ENCODE data around the gene BANF2.

The BANF2 gene

GRCh38 chr20:17749626-17749977 is 49.8 kb downstream of the BANF2 start:
- H3K4me3 ChIP-seq: no peak overlapping the region
- TF ChIP-seq POLR2AphosphoS5 (IDR thresholded peaks at IDR 0.05; ENCODE audit: borderline replicate concordance, low read depth, low read length) (no peak), EZH2 (IDR thresholded peaks at IDR 0.05) (no peak), FOXP2 (optimal IDR thresholded peaks at IDR 0.05; ENCODE audit: control extremely low read depth, extremely low read length, insufficient read depth) (no peak)

GRCh38 chr20:17749978-17750721 is 50.4 kb downstream of the BANF2 start:
- no peaks in the 10 kb centered on the region for H3K9me3 ChIP-seq (ENCODE audit: low read depth, low read length)
- no peak overlapping the region for H3K27ac ChIP-seq
- H3K4me3 ChIP-seq: no peak overlapping the region
- no peak for TF ChIP-seq FOXP2 (optimal IDR thresholded peaks at IDR 0.05; ENCODE audit: control extremely low read depth, extremely low read length, insufficient read depth)
- TF ChIP-seq EZH2 (IDR thresholded peaks at IDR 0.05): no peak
- no peak for TF ChIP-seq POLR2AphosphoS5 (IDR thresholded peaks at IDR 0.05; ENCODE audit: borderline replicate concordance, low read depth, low read length)
- no peak for DNase-seq (ENCODE audit: low read depth, low spot score)
- no peak overlapping the region for H3K9ac ChIP-seq (ENCODE audit: insufficient read length)
- no peaks in the 10 kb centered on the region for H3K36me3 ChIP-seq (ENCODE audit: insufficient read depth, low read length)

More at GRCh38 chr20:17749626-17749977, 49.8 kb downstream of the BANF2 start:
- Histone ChIP-seq H3K27ac (no peak overlapping the region), H3K9me3 (ENCODE audit: low read depth, low read length) (no peaks in the 10 kb centered on the region), H3K9ac (ENCODE audit: insufficient read length) (no peak overlapping the region), H3K36me3 (ENCODE audit: insufficient read depth, low read length) (no peaks in the 10 kb centered on the region)
- no peak for DNase-seq (ENCODE audit: low read depth, low spot score)

GRCh38 chr20:17750722-17751045 is 50.9 kb downstream of the BANF2 start:
- no peak overlapping the region for H3K9ac ChIP-seq (ENCODE audit: insufficient read length)
- no peak for DNase-seq (ENCODE audit: low read depth, low spot score)
- TF ChIP-seq EZH2 (IDR thresholded peaks at IDR 0.05): no peak
- TF ChIP-seq POLR2AphosphoS5 (IDR thresholded peaks at IDR 0.05; ENCODE audit: borderline replicate concordance, low read depth, low read length): no peak
- no peak for TF ChIP-seq FOXP2 (optimal IDR thresholded peaks at IDR 0.05; ENCODE audit: control extremely low read depth, extremely low read length, insufficient read depth)
- no peak overlapping the region for H3K4me3 ChIP-seq
- H3K27ac ChIP-seq: no peak overlapping the region
- no peaks in the 10 kb centered on the region for H3K36me3 ChIP-seq (ENCODE audit: insufficient read depth, low read length)
- no peaks in the 10 kb centered on the region for H3K9me3 ChIP-seq (ENCODE audit: low read depth, low read length)

- Histone ChIP-seq H3K36me3 (ENCODE audit: insufficient read depth, low read length) (no peaks in the 10 kb centered on the region), H3K9me3 (ENCODE audit: low read depth, low read length) (no peaks in the 10 kb centered on the region), H3K4me3 (no peak overlapping the region), H3K27ac (no peak overlapping the region), H3K9ac (ENCODE audit: insufficient read length) (no peak overlapping the region)
- no peak for DNase-seq (ENCODE audit: low read depth, low spot score)
- TF ChIP-seq FOXP2 (optimal IDR thresholded peaks at IDR 0.05; ENCODE audit: control extremely low read depth, extremely low read length, insufficient read depth): no peak
- no peak for TF ChIP-seq POLR2AphosphoS5 (IDR thresholded peaks at IDR 0.05; ENCODE audit: borderline replicate concordance, low read depth, low read length)
- no peak for TF ChIP-seq EZH2 (IDR thresholded peaks at IDR 0.05)
These were observed 51.9 kb downstream of the BANF2 start for GRCh38 chr20:17751640-17752039.

- Histone ChIP-seq H3K36me3 (ENCODE audit: insufficient read depth, low read length) (no peaks in the 10 kb centered on the region), H3K4me3 (no peak overlapping the region), H3K27ac (no peak overlapping the region), H3K9me3 (ENCODE audit: low read depth, low read length) (no peaks in the 10 kb centered on the region), H3K9ac (ENCODE audit: insufficient read length) (no peak overlapping the region)
- TF ChIP-seq EZH2 (IDR thresholded peaks at IDR 0.05): no peak
- TF ChIP-seq POLR2AphosphoS5 (IDR thresholded peaks at IDR 0.05; ENCODE audit: borderline replicate concordance, low read depth, low read length): no peak
- TF ChIP-seq FOXP2 (optimal IDR thresholded peaks at IDR 0.05; ENCODE audit: control extremely low read depth, extremely low read length, insufficient read depth): no peak
- no peak for DNase-seq (ENCODE audit: low read depth, low spot score)
These were observed 52.7 kb downstream of the BANF2 start for GRCh38 chr20:17752459-17752858.

- Histone ChIP-seq H3K36me3 (ENCODE audit: insufficient read depth, low read length) (no peaks in the 10 kb centered on the region), H3K9ac (ENCODE audit: insufficient read length) (no peak overlapping the region), H3K9me3 (ENCODE audit: low read depth, low read length) (no peaks in the 10 kb centered on the region), H3K27ac (no peak overlapping the region), H3K4me3 (no peak overlapping the region)
- TF ChIP-seq POLR2AphosphoS5 (IDR thresholded peaks at IDR 0.05; ENCODE audit: borderline replicate concordance, low read depth, low read length) (no peak), EZH2 (IDR thresholded peaks at IDR 0.05) (no peak), FOXP2 (optimal IDR thresholded peaks at IDR 0.05; ENCODE audit: control extremely low read depth, extremely low read length, insufficient read depth) (no peak)
- no peak for DNase-seq (ENCODE audit: low read depth, low spot score)
These were observed 53.8 kb downstream of the BANF2 start for GRCh38 chr20:17753516-17753915.

- H3K9ac ChIP-seq (ENCODE audit: insufficient read length): no peak overlapping the region
- no peak overlapping the region for H3K27ac ChIP-seq
- H3K36me3 ChIP-seq (ENCODE audit: insufficient read depth, low read length): no peaks in the 10 kb centered on the region
- no peak for TF ChIP-seq EZH2 (IDR thresholded peaks at IDR 0.05)
- no peak for TF ChIP-seq FOXP2 (optimal IDR thresholded peaks at IDR 0.05; ENCODE audit: control extremely low read depth, extremely low read length, insufficient read depth)
- TF ChIP-seq POLR2AphosphoS5 (IDR thresholded peaks at IDR 0.05; ENCODE audit: borderline replicate concordance, low read depth, low read length): no peak
- DNase-seq (ENCODE audit: low read depth, low spot score): no peak
- no peak overlapping the region for H3K4me3 ChIP-seq
- H3K9me3 ChIP-seq (ENCODE audit: low read depth, low read length): no peaks in the 10 kb centered on the region
These were observed 56.8 kb downstream of the BANF2 start for GRCh38 chr20:17756529-17756928.

GRCh38 chr20:17757496-17757895 is 57.7 kb downstream of the BANF2 start:
- no peaks in the 10 kb centered on the region for H3K36me3 ChIP-seq (ENCODE audit: insufficient read depth, low read length)
- TF ChIP-seq EZH2 (IDR thresholded peaks at IDR 0.05) (no peak), FOXP2 (optimal IDR thresholded peaks at IDR 0.05; ENCODE audit: control extremely low read depth, extremely low read length, insufficient read depth) (no peak), POLR2AphosphoS5 (IDR thresholded peaks at IDR 0.05; ENCODE audit: borderline replicate concordance, low read depth, low read length) (no peak)
- DNase-seq (ENCODE audit: low read depth, low spot score): no peak
- no peak overlapping the region for H3K27ac ChIP-seq
- no peak overlapping the region for H3K9ac ChIP-seq (ENCODE audit: insufficient read length)
- no peaks in the 10 kb centered on the region for H3K9me3 ChIP-seq (ENCODE audit: low read depth, low read length)
- H3K4me3 ChIP-seq: no peak overlapping the region

GRCh38 chr20:17758010-17758409 is 58.2 kb downstream of the BANF2 start:
- Histone ChIP-seq H3K27ac (no peak overlapping the region), H3K9ac (ENCODE audit: insufficient read length) (no peak overlapping the region), H3K36me3 (ENCODE audit: insufficient read depth, low read length) (no peaks in the 10 kb centered on the region), H3K4me3 (no peak overlapping the region), H3K9me3 (ENCODE audit: low read depth, low read length) (no peaks in the 10 kb centered on the region)
- TF ChIP-seq FOXP2 (optimal IDR thresholded peaks at IDR 0.05; ENCODE audit: control extremely low read depth, extremely low read length, insufficient read depth): no peak
- no peak for TF ChIP-seq EZH2 (IDR thresholded peaks at IDR 0.05)
- no peak for DNase-seq (ENCODE audit: low read depth, low spot score)
